T1000 (cell line): Measurements from ENCODE around the gene LYZL1.
A peak's percentile ranks its signal among the peaks of the same experiment; 100 is the strongest.
"Not testable (repeated sequence)": the region's sequence is repeated elsewhere in the genome, so short reads cannot be mapped to it uniquely, and the experiment has no call there.

ENCODE experiments used
- DNase-seq: peaks from one replicate; lab custom pipeline; 2025; ENCODE audit warnings: mixed read lengths; lab: John Stamatoyannopoulos, UW

LYZL1 gene

DNA sequence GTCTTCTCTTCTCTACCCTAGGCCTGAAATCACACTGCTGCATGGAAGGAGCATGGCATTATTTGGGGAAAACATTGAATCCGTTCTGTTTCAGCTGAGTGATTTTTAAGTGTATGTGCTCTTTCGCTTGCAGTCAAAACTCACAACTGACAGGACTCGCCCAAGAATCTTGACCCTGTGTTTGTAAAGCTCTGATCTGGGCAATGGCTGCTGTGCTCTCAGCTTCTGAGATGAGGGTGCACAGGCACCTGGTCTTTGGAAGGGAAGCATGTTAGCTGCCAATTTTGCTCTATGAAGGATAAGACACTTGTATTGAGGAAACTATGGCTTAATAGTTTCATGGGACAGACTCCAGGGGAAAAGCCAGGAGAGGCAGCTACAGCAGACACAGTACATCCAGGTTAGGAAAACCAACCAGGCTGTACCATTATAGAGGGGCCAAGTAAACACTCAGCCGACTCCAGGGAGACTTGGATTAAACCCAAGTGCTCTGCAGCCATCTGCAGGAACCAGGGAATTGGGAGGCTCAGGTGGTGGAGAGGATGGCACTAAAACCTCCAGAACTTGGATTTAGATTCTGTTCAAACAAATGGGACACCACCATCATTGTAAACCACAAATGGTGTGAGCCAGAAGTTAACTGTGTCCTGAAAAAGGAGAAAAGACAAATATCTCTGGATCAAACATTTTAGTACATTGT lies 43.3 kb downstream of the LYZL1 start:
- no peak for DNase-seq

DNA sequence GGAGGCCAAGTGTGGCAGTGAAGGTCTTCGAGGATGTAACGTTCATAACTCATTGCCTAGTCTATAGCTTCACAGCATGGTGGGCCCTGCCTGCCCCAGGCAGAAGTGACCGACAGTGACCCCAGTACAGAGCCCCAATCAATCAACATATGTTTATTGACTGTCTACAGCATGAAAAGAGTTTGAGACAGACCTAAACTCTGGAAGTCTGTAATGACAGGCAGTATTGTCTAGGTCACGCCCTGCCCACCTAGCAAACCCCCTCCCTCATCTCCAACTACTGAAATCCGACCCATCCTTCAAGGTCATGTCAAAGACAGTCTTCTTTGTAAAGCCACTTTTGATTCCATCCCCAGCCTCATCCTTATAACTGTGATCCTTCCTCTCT lies 43.9 kb downstream of the LYZL1 start:
- DNase-seq, result no peak

DNA sequence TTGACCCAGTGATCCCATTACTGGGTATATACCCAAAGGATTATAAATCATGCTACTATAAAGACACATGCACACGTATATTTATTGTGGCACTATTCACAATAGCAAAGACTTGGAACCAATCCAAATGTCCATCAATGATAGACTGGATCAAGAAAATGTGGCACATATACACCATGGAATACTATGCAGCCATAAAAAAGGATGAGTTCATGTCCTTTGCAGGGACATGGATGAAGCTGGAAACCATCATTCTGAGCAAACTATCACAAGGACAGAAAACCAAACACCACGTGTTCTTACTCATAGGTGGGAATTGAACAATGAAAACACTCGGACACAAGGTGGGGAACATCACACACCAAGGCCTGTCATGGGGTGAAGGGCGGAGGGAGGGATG lies 48.7 kb downstream of the LYZL1 start:
- DNase-seq, result not testable (repeated sequence)

DNA sequence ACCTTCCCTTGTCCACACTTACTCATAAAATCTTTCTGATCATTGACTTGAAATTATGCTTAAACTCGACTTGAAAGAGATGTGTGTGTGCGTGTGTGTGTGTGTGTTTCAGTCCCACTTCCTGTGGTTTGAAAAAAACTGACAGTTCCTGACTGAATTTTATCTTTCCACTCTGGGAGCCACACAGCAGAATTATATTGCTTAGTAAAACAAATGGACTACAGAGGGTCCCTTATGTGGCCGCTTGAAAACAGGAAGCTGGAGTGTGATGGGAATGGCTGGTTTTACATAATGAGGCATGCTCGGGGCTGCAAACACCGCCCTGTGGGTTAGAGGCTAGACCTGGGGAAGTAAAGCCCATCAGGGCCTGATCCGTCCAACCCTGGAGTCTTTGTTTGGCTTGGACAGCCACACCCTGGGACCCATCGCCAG lies 54.8 kb downstream of the LYZL1 start:
- DNase-seq, result no peak

DNA sequence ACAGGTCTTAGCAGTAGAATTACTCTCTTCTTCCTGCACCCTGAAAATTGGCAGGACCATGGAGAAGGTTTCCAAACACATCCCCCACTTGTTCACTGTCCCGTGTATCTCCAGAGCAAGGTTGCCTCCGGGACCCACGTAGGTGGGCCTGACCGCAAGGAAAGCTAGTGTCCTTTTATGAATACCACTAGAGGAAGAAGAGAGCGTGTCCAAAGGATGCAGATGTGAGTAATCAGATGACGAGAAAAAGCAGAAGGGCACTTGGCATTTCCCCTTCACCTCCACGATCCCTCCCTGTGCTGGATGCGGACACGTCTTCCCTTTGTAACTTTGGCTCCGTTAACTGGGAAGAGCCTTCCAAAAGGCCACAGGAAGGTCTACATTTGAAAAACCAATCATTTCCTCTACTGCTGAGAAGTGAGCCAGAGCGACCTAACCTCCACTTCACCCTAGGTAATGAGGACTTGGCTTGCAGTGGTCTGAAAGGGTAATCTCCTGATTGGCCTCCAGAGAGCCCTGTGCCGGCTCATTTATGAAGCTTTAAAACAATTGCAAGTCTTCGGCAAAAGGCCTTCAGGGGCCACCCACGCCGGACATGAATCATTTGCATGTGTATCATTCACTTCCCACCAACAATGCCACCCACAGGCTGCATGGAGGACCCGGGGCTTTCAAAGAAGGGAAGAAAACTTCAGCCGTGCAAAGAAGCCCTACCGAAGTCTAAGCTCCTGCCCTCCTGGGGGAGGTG lies 55.4 kb downstream of the LYZL1 start:
- DNase-seq, result peak; percentile 18

DNA sequence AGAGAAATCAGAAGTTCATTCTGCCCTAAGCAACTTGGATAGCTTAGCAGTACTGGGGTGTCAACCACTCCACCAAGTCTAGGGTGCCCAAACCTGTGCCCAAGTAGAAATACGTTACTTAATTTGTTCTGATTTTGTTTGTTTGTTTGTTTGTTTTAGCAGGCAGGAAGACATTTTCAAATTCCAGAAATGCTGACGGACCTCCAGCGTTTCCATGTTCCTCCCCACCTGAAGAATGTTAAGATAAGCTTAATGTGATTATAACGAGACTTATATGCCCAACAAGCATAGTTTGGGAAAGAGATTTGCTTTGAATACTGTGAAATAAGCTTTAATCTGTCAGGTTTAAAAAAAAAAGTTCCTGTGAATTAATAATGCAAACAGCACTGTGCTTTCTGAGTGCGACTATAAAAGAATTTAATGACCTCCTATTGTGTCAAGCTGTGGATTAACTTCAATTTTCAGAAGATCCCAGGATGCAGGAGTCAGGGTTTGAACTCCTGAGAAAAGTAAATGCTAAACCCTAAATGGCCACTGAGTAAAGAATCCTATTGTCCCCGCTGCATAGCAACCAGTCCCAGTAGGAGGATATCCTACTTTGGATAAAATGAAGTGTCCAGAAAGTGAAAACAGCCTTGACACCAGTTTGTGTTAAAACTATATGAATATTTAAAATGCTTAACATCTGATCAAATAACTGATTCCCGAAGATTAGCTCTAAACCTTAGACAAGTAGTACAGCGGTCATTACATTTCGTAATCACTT lies 56.5 kb downstream of the LYZL1 start:
- no peak for DNase-seq

DNA sequence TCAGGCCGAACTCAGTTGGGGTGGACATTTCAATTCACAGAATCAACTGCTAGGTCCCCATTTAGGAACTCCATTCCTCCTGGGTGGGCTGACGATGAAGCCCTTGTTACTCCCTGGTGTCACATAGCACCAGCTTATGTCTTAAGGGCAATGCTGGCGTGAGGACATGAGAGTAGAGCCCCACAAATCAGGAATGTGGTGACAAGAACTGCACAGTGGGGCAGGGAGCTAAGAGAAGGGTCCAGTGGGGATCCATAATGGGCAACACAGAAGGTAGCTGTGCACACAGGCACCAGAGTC lies 57.0 kb downstream of the LYZL1 start:
- DNase-seq, result no peak

DNA sequence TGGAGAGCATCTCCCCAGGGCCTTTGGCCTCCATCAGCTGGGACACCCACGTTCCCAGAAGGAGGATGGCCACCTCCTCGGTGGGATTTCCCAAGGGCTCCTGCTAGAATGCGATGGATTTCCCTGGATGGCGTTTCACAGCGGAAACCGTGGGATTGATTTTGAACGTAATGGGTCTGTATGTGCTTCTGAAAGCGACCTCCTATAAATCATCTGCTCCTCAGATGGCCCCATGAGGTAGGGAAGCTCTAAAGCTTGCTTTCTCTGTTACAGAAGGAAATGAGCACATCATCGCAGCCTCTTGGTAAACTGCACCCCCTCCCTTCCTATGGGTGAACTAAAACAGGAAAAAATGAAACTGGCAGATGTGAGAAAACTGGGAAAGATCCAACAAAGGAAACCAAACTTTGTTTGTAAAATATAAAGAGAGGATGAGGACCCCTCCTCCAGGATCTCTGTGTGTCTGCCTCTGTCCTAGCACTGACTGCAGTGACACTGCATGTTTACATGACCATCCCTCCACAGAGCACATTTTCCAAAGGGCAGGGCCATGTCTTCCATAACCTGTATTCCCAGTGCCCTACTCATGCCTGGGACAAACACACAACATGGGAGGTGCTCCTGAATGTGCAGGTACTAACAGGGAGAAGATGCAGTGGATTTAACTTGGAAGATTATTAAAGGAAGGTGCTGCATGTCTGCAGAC lies 57.6 kb downstream of the LYZL1 start:
- no peak for DNase-seq

DNA sequence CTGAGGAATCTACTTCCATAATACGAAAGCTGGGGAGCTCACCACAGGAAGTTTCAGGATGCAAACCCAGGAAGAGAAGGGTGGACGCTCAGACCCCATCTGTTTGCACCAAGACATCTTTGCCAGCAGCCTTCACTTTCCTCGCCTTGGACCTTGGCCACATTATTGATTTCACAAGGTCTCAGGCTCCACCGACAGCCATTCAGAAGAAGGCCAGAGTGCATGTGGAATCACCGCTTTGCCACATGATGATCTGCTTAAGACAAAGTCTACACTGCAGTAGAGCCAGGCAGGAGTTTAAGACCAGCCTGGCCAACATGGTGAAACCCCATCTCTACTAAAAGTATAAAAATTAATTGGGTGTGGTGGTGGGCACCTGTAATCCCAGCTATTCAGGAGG lies 60.0 kb downstream of the LYZL1 start:
- DNase-seq, result no peak

DNA sequence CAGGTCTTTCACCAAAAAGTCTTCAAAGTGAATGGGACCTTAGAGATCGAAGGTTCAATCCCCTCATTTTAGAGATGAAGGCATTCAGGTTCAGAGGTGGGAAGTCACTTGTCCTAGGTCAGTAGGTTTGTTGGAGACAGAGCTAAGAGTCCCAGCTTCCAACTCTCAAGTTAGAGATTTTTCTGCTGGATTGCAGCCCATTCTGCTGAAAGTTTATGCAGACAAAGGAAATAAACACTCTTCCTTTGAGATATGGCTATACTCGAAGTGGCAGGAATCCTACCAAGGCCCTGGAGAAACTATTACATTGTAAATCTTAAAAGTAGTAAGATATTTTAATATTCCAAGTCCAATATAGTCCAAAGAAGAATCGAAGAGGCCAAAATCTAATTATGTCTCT lies 64.4 kb downstream of the LYZL1 start:
- no peak for DNase-seq

DNA sequence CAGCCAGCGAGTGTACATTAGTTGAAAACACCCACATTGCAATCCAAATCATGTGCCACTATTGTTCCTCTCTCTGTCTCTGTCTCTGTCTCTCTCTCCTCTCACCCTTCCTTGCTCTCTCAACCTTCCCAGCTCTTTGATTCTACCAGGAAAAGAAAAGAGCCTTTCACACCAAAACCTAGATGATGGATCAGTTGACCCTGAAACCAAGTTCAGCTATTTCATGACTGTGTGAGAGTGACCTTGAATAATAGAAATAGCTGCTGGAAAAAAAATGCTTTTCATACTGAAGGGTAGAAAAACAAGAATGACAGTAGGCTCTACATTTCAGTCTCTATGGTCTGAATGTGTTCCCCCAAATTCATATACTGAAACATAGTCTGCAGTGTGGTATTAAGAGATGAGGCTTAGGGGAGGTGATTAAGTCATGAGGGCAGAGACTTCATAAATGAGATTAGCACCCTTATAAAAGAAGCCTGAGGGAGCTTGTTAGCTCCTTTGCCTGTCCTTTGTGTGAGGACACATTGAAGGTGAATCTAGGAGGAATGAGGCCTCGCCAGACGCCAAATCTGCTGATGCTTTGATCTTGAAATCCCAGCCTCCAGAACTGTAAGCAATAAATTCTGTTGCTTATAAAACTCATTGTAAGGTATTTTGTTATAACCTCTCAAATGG lies 65.2 kb downstream of the LYZL1 start:
- no peak for DNase-seq

DNA sequence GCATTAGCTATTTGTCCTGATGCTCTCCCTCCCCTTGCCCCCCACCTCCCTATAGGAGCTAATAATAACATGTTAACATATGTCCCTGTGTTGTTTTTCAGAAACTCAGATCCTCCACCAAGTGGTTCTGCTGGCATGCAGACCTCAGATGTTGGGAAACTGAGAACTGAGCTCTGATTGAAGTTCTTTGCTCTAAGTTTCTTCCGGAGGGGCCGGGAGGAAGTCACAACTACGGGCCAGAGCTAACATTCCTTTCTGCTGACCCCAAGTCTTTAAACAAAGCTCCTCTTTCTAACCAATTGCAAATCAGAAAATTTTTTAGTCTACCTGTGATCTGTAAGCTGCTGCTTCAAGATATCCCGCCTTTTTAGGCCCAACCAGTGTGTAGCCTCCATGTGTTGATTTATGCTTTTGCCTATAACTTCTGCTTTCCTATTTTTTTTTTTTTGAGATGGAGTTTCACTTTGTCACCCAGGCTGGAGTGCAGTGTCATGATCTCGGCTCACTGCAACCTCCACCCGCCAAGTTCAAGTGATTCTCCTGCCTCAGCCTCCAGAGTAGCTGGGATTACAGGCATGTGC lies 66.6 kb downstream of the LYZL1 start:
- DNase-seq, result no peak

DNA sequence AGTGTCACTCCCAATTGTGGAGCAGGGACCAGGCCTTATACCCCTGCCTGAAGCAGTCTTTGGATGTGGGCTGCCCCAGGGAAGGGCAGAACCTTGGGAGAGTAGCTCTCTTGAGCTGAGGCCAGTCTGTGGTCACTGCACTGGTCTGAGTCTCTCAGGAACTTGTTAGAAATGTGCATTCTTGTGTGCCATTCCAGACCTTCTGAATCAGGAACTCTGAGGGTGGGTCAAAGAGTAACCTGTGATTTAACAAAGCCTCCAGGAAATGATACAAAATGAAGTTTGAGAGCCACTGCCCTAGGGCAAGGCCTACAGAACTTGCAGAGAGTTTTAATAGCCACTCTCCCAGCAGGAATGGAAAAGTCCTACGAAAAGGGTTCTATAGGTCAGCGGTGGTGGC lies 68.1 kb downstream of the LYZL1 start:
- DNase-seq, result no peak

DNA sequence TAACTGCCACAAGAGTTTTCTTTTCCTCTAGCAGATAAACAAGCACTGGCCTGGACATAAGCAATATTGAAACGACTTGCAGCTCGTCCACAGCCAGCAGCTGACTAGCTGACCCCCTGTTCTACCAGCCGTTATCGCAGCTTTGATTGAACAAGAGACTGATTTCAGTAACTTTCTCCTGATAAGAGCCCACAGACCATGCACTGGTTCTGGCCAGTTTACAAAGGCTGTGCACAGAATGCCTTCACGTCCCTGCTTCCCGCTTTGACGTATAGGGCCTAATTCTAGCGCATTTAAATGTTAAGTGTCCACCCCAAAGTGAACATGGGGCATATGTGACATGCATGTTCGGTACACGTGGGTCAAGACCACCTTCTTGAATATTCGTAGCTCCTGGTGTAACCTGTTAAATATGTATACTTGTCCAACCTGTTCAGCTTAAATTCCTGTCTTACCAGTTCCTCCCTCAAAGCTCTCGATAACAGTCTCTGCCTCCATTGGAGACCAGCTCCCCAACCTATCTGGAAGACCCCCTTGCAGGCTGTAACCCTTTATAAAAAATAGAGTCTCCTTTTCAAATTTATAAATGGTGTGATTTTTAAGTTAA lies 69.2 kb downstream of the LYZL1 start:
- no peak for DNase-seq

DNA sequence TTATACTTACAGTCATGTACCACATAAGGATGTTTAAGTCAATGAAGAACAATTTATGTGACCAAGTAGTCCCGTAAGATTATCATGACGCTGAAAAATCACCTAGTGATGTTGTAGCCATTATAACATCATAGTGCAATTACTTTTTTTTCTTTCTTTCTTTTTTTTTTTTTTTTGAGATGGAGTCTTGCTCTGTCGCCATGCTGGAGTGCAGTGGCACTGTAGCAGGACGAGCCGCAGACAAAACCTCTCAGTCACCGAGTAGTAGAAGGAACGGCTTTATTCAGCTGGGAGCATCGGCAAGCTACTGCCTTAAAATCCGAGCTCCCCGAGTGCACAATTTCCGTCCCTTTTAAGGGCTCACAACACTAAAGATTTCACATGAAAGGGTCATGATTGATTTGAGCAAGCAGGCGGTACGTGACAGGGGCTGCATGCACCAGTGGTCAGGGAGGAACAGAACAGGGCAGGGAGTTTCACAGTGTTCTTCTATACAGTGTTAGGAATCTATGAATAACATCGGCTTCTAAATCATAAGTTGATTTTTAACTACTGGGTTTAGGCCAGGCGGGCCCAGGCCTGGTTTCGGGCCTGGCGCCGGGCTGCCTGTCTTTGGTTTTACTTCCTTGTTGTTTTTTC lies 71.5 kb downstream of the LYZL1 start:
- not testable (repeated sequence) for DNase-seq
